Panc1 (cell line): ENCODE measurements around the gene TRIM14.

Experiments used
- CTCF ChIP-seq: fragments of 450-650 bp; IDR thresholded peaks from 2 replicates; pipeline ENCODE4 v1.5.1; 2017; ENCODE audit warnings: mild to moderate bottlenecking
- TCF7L2 ChIP-seq: IDR thresholded peaks from 2 replicates; pipeline ENCODE4 v1.6.1; 2011; ENCODE audit warnings: mild to moderate bottlenecking, low read depth, low read length, inconsistent platforms

DNA sequence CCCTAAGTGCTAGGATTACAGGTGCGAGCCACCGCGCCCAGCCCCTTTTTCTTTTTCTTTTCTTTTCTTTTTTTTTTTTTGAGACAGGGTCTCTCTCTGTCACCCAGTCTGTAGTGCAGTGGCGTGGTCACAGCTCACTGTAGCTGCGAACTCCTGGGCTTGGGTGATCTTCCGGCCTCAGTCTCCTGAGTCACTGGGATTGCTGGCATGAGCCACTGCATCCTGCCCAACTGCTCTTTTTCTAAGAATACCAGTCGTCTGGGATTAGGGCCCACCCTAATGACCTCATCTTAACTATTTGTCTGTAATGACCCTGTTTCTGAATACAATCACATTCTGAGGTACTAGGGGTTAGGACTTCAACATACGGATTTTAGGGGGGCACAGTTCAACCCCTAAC lies 96.6 kb downstream of the TRIM14 start:
- TF ChIP-seq CTCF = no peak
- no peak for TF ChIP-seq TCF7L2
